Measurements from ENCODE around the gene NDUFB10.

The NDUFB10 gene

DNA sequence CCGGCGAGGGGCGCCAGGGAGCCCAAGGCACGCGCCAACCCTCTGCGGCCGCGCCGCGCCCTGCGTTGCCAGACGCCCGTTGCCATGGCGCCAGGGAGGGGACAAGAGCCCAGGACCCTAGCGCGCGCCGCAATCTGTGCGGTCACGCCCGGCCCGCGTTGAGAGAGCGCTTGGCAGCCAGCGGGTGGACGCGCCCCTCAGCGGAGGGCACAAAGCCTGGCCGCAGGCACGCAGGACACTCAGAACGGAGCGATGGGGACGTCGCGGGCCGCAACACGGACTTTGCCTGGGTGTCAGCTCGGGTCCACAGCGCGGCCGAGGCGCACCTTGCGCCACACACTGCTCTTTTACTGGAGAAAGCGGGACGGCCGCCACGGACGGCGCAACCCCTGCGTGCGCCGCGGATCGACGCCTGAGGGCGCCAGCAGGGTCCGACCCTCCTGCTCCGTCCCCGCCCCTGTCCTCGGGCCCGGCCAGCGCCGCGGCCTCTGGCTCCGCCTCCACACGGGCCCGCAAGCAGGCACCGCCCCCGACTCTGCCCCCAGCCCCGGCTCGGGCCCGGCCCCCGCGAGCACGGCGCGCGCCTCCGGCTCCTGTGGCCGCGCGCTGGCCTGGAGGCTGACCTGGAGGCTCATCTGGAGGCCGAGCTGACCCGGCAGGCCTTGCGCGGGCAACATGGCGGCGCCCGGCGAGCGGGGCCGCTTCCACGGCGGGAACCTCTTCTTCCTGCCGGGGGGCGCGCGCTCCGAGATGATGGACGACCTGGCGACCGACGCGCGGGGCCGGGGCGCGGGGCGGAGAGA, 24.4 kb downstream of the NDUFB10 start, which contains the start of gene GFER:
GFER (plus strand) TSS at position 650 of the 803 bp plus-strand sequence; CDS start at position 676, 26 bp downstream.
- in situ Hi-C loops (cut with MboI; ENCODE audit: low sequenced_read_pairs), result no loop called here

DNA sequence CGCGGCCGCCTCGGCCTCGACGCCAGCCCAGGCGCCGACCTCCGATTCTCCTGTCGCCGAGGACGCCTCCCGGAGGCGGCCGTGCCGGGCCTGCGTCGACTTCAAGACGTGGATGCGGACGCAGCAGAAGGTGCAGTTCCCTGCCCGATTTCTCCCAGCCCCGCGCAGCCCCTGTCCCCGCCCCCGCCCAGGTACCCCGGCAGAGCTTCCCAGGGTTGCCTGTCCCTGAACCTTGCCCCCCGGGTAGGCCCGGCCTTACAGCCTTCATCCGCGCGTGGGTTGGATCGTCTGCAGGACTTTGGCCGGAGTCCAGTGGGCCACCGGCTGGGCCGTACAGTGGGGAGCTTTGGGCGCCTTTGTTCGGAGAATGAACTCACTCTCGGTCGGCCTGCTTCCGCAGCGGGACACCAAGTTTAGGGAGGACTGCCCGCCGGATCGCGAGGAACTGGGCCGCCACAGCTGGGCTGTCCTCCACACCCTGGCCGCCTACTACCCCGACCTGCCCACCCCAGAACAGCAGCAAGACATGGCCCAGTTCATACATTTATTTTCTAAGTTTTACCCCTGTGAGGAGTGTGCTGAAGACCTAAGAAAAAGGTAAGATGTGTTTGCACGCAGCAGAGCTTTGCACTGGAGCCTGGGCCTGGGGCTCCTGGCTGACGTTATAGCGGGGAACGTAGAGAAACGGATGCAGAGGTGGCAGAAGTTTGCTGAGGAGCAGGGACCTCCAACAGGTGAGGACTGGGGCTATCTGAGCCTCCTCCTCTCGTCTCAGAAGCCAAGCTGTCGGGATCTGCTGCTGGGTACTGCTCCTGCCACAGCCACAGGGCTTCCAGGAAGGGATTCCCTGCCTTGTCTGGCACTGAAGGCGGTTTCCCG, 25.2 kb downstream of the NDUFB10 start:
- in situ Hi-C loops (cut with MboI; ENCODE audit: low sequenced_read_pairs), result no loop called here

DNA sequence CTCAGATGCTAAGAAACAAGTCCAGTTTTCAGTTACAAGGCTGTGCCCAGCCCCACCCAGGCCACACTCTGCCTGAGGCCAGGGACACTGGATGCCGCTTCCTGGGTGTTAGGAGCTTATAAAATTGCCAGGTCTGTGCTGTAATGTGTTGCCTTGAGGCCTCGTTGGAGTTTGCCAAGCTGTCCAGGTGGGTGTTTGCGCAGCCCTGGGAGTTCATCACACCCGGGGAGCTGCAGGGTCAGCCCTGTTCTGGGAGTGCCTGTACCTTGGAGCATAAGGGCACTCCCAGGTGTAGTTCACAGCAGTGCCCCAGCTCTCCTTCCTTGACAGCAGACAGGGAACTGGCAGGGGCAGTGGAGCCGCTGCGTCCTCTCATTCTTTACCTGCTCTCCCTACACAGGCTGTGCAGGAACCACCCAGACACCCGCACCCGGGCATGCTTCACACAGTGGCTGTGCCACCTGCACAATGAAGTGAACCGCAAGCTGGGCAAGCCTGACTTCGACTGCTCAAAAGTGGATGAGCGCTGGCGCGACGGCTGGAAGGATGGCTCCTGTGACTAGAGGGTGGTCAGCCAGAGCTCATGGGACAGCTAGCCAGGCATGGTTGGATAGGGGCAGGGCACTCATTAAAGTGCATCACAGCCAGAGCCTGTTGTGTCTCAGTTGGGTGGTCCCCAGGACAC, 26.3 kb downstream of the NDUFB10 start:
- in situ Hi-C loops (cut with MboI; ENCODE audit: low sequenced_read_pairs), result no loop called here

DNA sequence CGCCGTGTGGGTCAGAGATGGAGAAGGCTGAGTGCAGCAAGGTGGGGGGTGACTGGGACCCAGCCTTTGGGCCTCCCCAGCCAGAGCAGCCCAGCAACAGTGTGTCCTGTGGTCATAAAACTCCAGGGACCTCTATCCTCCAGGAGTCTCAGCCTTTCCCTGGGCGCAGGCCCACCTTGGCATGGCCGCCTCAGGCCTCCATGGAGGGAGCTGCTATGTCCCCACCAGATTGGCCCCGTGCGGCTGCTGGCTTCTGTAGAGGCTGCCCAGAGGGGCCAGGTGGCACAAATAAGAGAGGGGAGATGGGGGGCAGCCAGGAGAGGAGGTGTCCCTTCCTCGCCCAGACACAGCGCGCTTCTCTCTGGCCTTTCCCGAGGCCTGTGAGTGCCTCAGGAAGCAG, 27.9 kb downstream of the NDUFB10 start:
- in situ Hi-C loops (cut with MboI; ENCODE audit: low sequenced_read_pairs), result no loop called here

DNA sequence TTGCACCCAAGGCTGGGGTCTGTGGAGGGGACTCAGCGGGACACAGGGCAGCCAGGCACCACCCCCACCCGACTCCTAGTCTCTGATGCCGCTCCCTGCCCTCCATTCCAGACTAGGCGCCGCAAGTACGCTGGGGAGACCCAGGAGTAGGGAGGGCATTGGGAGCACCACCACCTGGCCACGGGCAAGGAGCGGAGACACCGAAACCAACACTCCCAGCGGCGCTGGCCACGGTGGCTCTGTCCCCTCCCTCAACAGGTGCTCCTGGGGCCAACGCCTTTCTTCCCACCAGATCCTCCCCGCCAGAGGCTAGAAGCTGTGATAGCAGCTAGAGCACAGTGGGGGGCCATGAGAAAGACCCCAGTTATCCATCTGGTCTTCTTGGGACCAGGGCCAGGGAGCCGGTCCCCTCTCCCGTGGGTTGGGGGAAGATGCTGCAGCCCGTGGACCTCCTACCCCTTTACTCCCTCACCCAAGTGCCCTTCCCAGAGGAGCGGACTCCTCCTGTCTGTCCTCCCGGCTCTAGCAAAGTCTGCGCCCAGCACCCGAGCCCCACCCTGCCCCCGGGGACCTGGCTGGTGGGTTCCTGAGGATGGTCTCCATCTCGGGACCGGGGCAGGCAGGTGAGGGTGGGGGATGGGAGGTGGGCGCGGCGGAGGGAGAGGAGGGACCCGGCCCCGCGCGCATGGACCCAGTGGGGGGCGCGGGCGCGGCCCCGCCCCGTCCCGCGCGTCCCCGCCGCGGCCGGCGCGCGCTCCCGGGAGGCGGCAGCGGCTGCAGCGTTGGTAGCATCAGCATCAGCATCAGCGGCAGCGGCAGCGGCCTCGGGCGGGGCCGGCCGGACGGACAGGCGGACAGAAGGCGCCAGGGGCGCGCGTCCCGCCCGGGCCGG, 30.1 kb downstream of the NDUFB10 start, which contains the start of gene SYNGR3:
SYNGR3 (plus strand) TSS at position 762 of the 892 bp plus-strand sequence. CDS start 133 bp downstream, outside the sequence.
- in situ Hi-C loops (cut with MboI; ENCODE audit: low sequenced_read_pairs), result no loop called here

DNA sequence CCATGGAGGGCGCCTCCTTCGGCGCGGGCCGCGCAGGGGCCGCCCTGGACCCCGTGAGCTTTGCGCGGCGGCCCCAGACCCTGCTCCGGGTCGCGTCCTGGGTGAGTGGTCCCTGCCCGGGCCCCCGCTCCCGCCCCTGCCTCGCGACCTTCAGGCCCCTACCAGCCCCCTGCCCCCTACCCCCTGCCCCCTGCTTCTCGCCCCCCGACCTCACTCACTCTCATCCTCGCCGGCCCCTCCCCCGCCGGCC, 30.7 kb downstream of the NDUFB10 start:
- in situ Hi-C loops (cut with MboI; ENCODE audit: low sequenced_read_pairs), result no loop called here

DNA sequence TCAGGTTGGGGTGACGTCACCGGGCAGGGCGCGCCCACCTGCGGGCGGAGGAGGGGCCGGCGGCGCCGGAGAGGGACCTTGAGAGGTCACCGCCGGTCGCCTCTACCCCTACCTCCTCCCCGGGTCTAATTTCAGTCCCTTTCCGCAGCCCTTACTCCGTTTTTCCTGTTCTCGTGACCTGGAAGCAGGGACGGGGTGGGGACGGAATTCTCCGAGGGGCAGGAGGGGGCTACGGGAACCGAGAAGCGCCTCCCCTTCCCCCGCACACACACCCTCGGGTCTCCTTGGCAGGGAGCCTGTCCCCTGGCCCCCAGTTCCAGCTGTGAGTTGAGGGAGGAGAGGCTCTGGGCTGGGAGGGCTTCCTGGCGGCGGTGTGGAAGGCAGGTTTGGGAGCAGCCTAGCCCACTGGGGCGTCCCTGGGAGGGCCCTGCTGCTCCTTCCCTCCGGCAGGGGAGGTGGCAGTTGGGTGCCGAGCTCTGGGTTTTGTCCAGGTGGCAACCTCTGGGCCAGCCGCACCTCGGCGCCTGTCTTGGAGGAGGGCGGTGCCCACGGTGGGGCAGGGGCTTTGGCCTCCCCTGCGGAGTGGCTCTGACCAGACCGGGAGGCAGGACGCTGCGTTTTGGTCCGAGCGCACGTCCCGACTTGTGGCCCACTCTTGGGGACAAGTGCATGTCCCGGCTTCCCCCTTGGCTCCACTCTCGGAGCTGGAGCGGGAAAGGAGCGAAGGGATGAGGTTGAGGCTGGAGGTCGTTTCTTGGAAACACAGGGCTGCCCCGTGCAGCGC, 31.2 kb downstream of the NDUFB10 start:
- in situ Hi-C loops (cut with MboI; ENCODE audit: low sequenced_read_pairs), result no loop called here

DNA sequence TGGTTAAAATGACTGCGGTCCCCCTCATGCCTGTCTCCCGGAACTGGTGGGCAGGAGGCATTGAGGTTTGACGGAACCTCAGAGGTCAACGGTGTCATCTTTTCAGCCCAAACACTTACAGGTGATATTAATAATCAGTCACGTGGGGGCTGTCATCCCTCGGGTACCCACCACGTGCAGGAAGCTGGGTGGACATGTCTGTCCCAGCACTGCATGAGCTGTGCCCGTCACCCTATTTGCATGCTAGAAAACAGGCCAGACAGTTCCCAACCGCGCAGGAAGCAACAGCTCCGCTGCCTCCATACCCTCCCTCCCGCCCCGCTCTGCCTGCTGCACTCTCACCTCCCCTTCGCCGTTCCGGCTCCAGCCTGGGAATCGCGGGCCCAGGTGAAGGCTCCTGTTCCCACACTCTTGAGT, 31.8 kb downstream of the NDUFB10 start:
- in situ Hi-C loops (cut with MboI; ENCODE audit: low sequenced_read_pairs), result no loop called here

DNA sequence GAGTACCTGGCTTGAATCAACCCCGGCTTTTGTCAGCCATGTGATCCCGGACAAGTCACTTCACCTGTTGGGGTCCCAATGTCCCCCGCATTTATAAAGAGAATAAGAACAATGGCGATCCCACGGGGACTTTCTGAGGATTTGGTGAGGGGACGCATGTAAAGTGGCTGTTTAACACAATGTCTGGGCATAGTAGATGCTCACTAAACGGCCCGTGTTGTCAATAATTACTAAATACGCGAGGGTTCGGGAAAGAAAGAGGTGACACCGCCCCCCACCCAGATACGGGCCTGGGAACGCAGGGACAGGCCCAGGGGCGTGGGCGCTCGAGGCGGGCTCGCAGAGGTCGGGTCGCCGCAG, 32.2 kb downstream of the NDUFB10 start:
- in situ Hi-C loops (cut with MboI; ENCODE audit: low sequenced_read_pairs), result no loop called here

DNA sequence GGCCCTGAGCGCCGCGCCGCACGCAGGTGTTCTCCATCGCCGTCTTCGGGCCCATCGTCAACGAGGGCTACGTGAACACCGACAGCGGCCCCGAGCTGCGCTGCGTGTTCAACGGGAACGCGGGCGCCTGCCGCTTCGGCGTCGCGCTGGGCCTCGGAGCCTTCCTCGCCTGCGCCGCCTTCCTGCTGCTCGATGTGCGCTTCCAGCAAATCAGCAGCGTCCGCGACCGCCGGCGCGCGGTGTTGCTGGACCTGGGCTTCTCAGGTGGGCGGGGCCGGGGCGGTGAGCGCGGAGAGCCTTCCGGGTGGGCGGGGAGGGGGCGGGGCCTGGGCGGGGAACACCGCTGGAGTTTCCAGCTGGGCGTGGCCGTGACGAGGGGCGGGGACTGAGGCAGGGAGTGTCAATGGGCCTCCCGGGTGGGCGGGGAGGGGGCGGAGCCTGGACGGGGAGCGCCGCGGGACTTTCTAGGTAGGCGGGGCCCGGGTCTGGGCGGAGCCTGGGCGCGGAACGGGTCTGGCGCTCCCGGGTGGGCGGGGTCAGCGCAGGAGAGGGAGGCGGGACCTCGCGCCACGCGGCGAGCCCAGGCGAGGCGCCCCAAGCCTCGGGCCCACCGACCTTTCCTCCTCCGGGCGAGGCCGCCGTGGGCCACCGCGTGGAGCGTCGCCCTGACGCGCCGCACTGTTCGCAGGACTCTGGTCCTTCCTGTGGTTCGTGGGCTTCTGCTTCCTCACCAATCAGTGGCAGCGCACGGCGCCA, 32.8 kb downstream of the NDUFB10 start:
- in situ Hi-C loops (cut with MboI; ENCODE audit: low sequenced_read_pairs), result no loop called here

DNA sequence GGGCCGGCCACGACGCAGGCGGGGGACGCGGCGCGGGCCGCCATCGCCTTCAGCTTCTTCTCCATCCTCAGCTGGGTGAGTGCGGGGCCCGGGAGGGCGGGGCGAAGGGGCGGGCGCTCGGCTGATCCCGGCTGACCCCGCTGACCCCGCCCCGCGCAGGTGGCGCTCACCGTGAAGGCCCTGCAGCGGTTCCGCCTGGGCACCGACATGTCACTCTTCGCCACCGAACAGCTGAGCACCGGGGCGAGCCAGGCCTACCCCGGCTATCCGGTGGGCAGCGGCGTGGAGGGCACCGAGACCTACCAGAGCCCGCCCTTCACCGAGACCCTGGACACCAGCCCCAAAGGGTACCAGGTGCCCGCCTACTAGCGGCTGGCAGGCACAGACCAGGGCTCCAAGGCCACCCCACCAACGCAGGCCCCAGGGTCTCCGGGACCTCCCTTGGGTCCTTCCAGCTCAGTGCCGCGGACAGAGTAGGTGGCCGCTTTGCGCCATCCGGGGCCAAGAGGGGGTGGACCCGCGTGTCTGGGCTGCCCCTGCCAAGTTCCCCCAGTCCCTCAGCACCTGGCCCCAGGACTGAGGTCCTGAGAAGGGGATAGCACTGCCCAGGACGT, 33.5 kb downstream of the NDUFB10 start:
- in situ Hi-C loops (cut with MboI; ENCODE audit: low sequenced_read_pairs), result no loop called here

DNA sequence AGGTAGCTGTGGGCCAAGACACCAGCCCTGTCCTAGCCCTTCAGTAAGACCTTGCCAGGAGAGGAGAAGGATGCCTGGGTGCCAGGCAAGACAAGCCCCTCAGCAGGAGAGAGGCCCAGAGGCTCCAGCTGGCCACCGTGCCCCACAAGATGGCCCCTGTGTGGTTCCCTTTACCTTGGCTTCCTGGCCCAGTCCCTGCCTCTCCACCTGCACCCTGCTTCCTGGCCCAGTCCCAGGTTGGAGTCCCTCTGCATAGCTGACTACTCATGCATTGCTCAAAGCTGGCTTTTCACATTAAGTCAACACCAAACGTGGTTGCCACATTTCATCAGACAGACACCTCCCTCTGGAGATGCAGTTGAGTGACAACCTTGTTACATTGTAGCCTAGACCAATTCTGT, 34.4 kb downstream of the NDUFB10 start:
- in situ Hi-C loops (cut with MboI; ENCODE audit: low sequenced_read_pairs), result no loop called here

DNA sequence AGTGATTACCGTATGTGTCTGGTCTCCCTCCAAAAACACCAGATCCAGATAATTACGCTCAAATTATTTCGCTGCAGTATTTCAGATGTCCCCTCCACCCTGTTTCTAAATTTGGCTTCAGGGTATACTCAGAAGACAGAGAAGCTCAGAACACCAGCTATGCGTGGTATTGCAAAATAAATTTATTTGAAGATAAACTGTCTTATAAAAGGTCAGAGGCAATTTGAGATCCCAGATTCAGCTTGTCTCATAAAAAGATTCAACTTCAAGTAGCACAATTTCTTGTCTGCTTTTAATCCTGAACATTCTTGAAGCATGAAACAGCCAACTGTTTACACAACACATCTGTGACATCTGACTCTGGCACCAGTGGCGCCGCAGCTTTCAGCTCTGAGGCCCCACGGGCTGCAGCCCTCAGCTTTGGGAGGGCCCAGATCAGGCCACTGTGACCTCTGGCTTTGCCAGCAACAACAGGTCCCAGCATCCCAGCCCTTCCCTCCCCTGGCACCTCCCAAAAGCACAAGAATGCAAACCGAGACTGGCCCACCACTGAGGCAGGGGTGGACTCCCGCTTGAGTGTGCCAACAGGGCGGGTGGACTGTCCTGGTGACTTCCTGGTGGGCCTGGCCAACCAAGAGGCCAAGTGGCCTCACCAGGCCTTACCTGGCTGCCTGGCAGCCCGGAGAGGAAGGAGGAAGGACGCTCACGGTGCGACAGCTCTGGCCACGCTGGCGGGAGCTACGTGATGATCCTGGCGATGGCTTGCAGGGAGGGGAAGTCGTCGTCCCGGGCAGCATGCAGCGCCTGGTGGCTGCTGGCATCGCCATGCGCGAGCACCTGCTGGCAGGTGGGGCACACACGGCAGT, 38.4 kb downstream of the NDUFB10 start:
- in situ Hi-C loops (cut with MboI; ENCODE audit: low sequenced_read_pairs), result no loop called here

DNA sequence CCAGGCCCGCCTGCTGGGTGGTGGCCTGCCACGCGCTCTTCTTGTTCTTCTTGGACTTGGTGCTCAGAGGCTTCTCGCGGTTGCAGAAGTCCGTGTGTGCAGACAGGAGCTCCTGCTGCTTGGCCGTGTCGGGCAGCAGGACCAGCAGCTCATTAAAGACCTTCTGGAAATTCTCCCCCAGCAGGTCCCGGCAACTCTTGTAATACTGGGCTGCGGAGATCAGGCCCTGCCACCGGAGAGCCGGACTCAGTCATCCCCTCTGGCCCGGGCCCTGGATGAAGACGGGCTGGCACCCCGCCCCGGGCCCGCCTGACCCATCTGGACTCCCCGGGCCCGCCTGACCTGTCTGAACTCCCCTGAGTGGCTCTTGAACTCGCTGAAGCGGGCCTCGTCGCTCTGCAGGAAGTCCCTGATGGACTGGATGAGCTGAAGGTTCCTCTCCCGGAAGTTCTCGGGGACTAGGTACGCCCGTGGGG, 39.1 kb downstream of the NDUFB10 start:
- in situ Hi-C loops (cut with MboI; ENCODE audit: low sequenced_read_pairs), result no loop called here

DNA sequence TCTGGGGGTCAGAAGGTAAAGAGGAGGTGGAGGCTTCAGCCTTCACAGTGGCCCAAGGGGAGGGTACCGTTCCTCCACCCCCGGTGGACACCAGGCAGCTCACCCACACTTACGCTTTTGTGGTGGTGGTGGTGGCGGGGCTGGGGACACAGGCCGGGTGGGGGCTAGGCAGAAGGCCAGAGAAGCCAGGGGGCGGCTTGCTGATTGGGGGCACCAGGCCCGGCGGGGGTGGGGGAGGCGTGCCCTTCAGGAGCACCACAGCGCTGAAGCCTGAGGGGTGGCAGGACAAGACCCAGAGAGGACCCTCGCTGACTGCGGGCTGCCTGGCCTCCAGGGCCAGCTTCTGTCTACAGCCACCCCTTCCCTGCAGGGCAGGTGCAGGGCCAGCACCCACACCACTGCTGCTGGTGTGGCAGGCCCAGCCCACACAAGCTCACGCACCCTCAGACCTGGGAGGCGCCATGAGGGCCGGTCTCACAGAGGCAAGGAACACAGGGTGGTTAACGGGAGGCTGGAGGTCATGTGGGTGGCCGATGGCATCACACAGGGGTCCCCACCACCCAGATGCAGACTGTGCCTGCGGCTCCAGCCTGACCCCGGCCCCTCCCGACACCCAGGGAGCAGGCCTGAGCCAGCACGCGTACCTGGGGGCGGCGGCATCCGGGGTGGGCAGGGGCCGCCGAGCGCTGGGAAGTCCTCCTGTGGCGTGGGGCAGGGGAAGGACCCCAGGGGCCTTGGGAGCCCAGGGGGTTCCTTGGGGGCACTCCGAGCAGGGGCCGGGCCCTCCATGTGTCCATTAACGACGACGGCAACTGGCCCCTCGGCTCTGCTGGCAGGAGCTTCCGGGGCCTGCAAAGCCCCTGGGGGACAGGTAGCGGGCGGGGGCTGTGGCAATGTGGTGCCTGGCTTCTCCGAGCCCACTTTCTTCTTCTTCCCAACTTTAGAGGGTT, 39.8 kb downstream of the NDUFB10 start:
- in situ Hi-C loops (cut with MboI; ENCODE audit: low sequenced_read_pairs), result no loop called here

DNA sequence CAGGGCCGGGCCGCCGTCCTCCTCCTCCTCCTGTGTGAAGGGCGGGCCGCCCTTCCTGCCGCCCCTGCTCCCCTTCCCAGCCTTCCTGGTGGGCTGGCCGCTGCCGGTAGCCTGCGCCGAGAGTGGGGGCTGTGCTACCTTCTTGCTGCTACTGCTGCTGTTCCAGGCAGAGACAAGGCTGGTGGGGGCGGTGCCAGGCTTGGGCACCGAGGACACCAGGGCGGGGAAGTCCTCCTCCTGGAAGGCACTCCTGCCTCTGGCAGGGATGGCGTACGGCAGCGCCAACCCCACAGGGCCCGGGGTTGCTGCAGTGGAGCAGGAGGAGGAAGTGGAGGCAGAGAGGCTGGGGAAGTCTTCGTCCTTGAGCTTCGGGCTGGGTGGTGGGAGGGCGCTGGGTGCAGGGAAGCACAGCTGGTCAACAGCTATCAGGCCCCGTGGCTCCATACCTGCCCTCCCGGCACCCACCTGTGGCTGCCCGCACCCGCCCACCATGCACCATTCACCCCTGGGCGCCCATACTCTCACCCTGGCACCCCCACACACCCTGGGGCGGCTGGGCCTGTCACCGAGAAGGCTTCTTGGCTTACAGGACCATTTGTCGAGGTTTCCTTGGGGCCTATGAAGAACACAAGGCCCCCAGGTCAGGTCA, 40.7 kb downstream of the NDUFB10 start:
- in situ Hi-C loops (cut with MboI; ENCODE audit: low sequenced_read_pairs), result loop anchor here (25.0 kb wide), 1 partner anchor 487 kb away; the partner anchor contains the start of gene TBC1D24

Data from HL-60/S4 treated with retinoic acid at 250 ng/mL for 4 days and 3 days (cell line).